Measurements from ENCODE around the gene ASRGL1.

DNA sequence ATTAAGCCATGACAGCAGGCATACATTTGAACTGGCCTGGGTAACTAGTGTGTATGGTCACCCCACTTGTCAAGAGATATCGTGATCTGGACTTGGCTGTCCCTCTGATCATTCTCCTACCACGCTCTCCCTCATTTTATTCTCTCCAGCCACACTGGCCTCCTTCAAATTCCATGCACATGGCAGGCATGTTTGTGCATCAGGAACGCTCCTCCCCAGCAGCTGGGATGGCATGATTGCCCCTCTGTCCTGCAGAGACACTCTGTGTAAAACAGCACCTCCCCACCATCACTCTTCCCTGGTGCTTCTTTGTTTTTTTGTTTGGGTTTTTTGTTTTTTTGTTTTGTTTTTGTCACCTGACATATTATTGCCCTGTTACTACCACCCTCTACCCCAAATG is 50.1 kb downstream of the ASRGL1 start:
- no peak for TF ChIP-seq EP300 (IDR thresholded peaks at IDR 0.05)
- TF ChIP-seq, protein P1, sequence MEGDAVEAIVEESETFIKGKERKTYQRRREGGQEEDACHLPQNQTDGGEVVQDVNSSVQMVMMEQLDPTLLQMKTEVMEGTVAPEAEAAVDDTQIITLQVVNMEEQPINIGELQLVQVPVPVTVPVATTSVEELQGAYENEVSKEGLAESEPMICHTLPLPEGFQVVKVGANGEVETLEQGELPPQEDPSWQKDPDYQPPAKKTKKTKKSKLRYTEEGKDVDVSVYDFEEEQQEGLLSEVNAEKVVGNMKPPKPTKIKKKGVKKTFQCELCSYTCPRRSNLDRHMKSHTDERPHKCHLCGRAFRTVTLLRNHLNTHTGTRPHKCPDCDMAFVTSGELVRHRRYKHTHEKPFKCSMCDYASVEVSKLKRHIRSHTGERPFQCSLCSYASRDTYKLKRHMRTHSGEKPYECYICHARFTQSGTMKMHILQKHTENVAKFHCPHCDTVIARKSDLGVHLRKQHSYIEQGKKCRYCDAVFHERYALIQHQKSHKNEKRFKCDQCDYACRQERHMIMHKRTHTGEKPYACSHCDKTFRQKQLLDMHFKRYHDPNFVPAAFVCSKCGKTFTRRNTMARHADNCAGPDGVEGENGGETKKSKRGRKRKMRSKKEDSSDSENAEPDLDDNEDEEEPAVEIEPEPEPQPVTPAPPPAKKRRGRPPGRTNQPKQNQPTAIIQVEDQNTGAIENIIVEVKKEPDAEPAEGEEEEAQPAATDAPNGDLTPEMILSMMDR (IDR thresholded peaks at IDR 0.05), result no peak
- no peak for TF ChIP-seq POLR2A (IDR thresholded peaks at IDR 0.05)
